Activated CD4-positive, alpha-beta T cell treated with anti-CD3 and anti-CD28 coated beads, Interleukin-2, amount 10 ng/mL, durations not matched to agents 7 days and 5 days (primary cell): ENCODE results near the gene SNX27. TPM values are rescaled to one million over a fixed set of nuclear protein-coding genes. Genes with fewer than 3 reads are reported as not detected.
"Not testable (repeated sequence)": the region's sequence is repeated elsewhere in the genome, so short reads cannot be mapped to it uniquely, and the experiment has no call there.

Source experiments
- CTCF ChIA-PET: fragments of 350-600 bp; sonication (Branson Sonifier 250); formaldehyde crosslinking; loops from one replicate; lab custom pipeline; 2021; ENCODE audit warnings: antibody characterized with exemption; lab: Charles Lee
- POLR2A ChIA-PET: fragments of 350-600 bp; sonication (Branson Sonifier 250); formaldehyde crosslinking; loops from one replicate; lab custom pipeline; 2021; ENCODE audit warnings: antibody characterized with exemption; lab: Charles Lee
- DNase-seq: peaks from one replicate; pipeline ENCODE4 v3.0.0-alpha.2; 2020
- H3K27ac Mint-ChIP-seq: one replicate; pipeline ENCODE4 v1.8.0; 2021; ENCODE audit warnings: mild to moderate bottlenecking, moderate library complexity, mixed read lengths
- H3K27me3 Mint-ChIP-seq: one replicate; pipeline ENCODE4 v1.8.0; 2021; ENCODE audit warnings: mixed read lengths
- H3K36me3 Mint-ChIP-seq: one replicate; pipeline ENCODE4 v1.8.0; 2021; ENCODE audit warnings: low read depth, mixed read lengths
- H3K4me1 Mint-ChIP-seq: one replicate; pipeline ENCODE4 v1.8.0; 2021; ENCODE audit warnings: mixed read lengths
- H3K4me3 Mint-ChIP-seq: one replicate; pipeline ENCODE4 v1.8.0; 2021; ENCODE audit warnings: mild to moderate bottlenecking, moderate library complexity, mixed read lengths
- H3K9me3 Mint-ChIP-seq: one replicate; pipeline ENCODE4 v1.8.0; 2021; ENCODE audit warnings: mixed read lengths
- total RNA-seq, 2 experiments: library from RNA; stranded (reverse); gene quantifications; one replicate each; pipeline ENCODE4 v1.2.3, GENCODE V29; 2021

The SNX27 gene
- total RNA-seq, 2 experiments from 2014 or later = 24.5 to 25.1 TPM

DNA sequence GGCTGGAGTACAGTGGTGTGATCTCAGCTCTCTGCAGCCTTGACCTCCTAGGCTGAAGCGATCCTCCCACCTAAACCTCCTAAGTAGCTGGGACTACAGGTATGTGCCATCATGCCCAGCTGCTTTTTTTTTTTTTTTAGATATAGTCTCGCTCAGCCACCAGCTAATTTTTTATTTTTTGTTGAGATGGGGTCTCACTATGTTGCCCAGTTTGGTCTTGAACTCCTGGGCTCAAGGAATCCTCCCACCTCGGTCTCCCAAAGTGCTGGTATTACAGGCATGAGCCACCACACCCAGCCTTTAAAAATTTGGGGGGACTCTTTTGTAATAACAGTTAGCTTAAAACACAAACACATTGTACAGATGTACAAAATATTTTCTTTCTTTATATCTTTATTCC lies 1.7 kb upstream of the SNX27 start:
- peaks cover 10% of the 10 kb centered on the region for H3K27me3 Mint-ChIP-seq
- no peak overlapping the region for H3K4me3 Mint-ChIP-seq
- no peak overlapping the region for H3K27ac Mint-ChIP-seq
- no peak for DNase-seq
- ChIA-PET POLR2A (no interaction called here), CTCF (interaction anchor here (0.6 kb wide), 1 partner anchor 260 kb away, joined by 5 read pairs; no protein-coding TSS in a partner anchor)
- H3K36me3 Mint-ChIP-seq = peaks cover 2% of the 10 kb centered on the region
- no peaks in the 10 kb centered on the region for H3K9me3 Mint-ChIP-seq
- peaks cover 26% of the 10 kb centered on the region for H3K4me1 Mint-ChIP-seq

DNA sequence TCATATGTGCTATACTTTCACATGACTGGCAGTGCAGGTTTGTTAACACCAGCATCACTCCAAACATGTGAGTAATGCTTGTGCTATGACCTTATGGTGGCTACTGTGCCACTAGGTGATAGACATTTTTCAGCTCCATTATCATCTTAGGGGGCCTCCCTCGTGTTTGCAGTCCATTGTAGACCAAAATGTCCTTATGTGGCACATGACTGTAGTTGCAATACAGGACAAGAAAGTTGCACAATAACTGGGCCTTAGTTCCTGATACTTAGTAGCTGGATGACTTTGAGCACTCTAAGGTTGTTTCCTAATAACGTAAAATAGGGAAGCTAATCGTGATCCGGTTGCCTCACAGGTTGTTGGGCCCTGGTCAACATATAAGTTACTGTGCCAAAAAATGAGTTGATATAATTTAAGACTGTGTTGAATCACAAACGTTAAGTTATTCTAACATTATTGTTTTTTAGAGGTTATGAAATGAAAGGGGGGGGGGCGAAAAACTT lies 511 bp upstream of the SNX27 start:
- Mint-ChIP-seq H3K4me3 (peak overlapping the region; percentile 95), H3K27me3 (peaks cover 10% of the 10 kb centered on the region), H3K9me3 (no peaks in the 10 kb centered on the region), H3K27ac (peak overlapping the region; percentile 90), H3K4me1 (peaks cover 35% of the 10 kb centered on the region), H3K36me3 (peaks cover 2% of the 10 kb centered on the region)
- CTCF ChIA-PET = no interaction called here
- no peak for DNase-seq
- POLR2A ChIA-PET = no interaction called here

DNA sequence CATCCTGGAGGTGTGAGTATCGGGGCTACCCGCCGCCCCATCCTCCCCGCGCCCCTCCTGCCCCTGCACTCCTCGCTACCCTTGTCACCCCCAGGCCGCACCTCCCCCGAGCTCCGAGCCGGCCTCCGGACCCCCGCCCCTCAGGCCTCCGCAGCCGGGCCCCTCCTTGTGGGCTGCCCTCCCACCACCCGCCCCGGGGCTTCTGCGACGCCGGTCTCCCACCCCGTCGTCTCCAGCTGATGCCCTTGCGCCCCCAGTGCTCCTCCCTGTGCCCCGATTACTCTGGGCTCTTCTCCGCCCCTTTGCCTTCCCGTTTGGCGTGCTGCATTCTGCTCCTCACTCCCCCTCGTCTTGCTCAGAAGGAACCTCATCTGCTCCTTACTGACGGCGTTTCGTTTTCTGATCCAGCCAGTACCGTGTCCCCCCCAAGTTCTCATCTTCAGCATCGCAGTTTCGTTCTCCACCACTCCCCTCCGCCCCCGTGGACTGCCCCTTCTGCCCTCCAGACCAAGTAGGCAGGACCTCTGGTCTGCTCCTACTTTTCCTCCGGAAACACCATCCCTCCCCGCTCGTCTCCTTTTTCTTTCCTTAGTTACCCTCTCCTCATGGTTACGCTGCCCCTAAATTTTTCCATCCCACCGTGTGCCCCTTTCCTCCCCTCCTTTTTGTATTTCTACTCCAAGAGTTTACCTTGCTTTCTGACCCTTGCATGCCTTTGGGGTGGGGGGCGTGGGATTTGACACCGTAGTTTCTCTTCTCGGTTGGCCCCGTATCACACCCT lies 841 bp downstream of the SNX27 start:
- Mint-ChIP-seq H3K27me3 (peaks cover 4% of the 10 kb centered on the region), H3K4me3 (peak overlapping the region; percentile 95), H3K36me3 (peaks cover 2% of the 10 kb centered on the region), H3K4me1 (peaks cover 37% of the 10 kb centered on the region), H3K27ac (peak overlapping the region; percentile 91), H3K9me3 (no peaks in the 10 kb centered on the region)
- CTCF ChIA-PET = no interaction called here
- POLR2A ChIA-PET = no interaction called here
- DNase-seq = peak; percentile 26

DNA sequence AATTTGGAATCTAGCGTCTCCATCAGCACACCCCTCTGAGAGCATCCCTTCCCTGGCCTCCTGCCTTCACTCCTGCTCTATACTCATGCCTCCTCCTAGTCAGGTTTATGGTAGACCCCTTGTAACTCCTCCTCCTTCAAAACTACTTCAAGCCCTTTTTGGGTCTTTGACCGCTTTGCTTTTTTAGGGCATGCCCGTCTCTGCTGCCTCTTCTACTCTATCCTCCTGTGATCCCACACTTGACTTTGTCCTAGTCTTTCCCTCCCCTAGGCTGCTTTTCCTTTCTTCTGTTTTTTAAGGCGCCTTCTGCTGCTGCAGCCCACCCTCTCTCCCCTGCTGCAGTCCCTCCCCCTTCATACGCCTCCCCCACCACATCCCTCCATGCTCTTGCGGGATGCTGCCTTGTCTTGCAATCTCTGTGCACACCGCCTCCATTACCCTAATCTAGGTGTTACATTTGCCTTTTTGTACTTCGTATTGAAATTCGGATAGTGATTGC lies 1.5 kb downstream of the SNX27 start:
- peaks cover under 1% of the 10 kb centered on the region for H3K27me3 Mint-ChIP-seq
- peaks cover 42% of the 10 kb centered on the region for H3K4me1 Mint-ChIP-seq
- peaks cover 2% of the 10 kb centered on the region for H3K36me3 Mint-ChIP-seq
- POLR2A ChIA-PET = no interaction called here
- H3K27ac Mint-ChIP-seq = peak overlapping the region; percentile 91
- DNase-seq = no peak
- peak overlapping the region; percentile 95 for H3K4me3 Mint-ChIP-seq
- CTCF ChIA-PET = no interaction called here
- no peaks in the 10 kb centered on the region for H3K9me3 Mint-ChIP-seq

DNA sequence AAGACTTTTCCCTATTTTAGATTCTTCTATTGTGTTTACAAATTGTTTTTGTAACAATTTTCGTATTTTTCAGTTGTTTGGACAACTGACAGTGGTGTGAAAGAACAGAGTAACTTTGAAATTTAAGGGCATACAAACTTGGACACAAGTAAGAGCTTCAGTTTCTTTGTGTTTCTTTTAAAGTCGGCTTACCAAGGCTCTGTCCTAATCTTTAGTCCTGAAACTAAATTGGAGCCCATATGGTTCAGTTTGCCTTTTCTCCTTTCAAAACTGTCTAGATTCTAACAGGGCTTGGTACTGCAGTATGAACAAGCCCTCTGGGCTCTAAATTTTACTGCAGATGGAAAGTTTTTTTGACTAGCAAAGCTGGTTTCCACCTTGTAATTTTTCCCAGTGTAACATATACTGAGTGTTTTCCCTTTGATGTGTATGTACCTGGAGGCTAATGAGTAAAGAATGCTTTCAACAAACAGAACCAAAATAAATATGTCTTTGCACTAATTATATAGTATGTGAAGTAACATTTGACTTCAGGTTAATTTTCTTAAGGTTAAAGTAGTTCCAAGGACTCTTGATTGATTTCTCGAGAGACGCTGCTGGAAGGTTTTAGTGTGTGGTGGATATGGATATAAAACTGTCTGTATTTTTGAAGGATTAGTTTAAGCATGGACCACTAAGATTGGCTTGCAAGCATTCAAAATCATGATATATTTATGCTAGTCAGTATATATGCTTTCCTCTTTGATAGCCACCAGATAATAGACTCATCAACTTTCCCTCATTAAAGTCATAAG lies 4.1 kb downstream of the SNX27 start:
- Mint-ChIP-seq H3K27ac (no peak overlapping the region), H3K36me3 (peaks cover 2% of the 10 kb centered on the region), H3K4me3 (no peak overlapping the region), H3K27me3 (no peaks in the 10 kb centered on the region), H3K9me3 (no peaks in the 10 kb centered on the region), H3K4me1 (peaks cover 58% of the 10 kb centered on the region)
- ChIA-PET POLR2A (no interaction called here), CTCF (interaction anchor here (1.0 kb wide), 1 partner anchor 10 kb away, joined by 3 read pairs; no protein-coding TSS in a partner anchor)
- no peak for DNase-seq

DNA sequence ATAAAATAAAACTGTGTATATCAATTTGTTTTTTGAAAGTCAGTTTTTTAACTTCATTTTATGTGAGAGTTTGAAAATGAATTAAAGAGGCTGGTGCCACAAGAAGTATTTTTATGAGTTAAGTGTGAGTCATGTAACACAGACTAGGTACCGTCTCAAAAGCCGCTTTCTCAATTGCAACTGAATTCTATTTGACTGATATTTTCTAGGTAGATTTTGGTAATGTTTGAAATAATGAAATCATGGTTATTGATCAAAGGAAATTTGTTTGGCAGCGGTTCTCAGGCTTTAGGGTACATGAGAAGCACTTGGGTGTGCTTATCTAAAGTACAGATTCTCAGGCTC lies 4.6 kb downstream of the SNX27 start:
- DNase-seq = no peak
- Mint-ChIP-seq H3K36me3 (peaks cover 2% of the 10 kb centered on the region), H3K4me1 (peaks cover 58% of the 10 kb centered on the region), H3K4me3 (no peak overlapping the region), H3K27me3 (no peaks in the 10 kb centered on the region), H3K9me3 (no peaks in the 10 kb centered on the region), H3K27ac (no peak overlapping the region)
- ChIA-PET POLR2A (no interaction called here), CTCF (no interaction called here)

DNA sequence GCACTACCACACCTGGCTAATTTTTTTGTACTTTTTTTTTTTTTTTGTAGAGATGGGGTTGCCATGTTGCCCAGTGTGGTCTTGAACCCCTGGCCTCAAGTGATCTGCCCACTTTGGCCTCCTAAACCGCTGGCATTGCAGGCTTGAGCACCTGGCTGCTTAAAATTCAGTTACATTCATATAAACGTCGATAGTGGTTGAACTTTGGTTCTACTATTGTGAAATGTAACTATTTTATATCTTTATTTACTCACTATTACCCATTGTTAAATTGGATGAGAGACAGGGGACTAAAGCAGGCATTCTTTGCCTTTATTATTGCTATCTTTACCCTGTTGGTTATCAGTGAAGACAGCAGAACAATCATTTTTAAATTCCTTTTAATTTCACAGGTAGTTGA lies 6.2 kb downstream of the SNX27 start:
- ChIA-PET POLR2A (no interaction called here), CTCF (no interaction called here)
- peaks cover 53% of the 10 kb centered on the region for H3K4me1 Mint-ChIP-seq

DNA sequence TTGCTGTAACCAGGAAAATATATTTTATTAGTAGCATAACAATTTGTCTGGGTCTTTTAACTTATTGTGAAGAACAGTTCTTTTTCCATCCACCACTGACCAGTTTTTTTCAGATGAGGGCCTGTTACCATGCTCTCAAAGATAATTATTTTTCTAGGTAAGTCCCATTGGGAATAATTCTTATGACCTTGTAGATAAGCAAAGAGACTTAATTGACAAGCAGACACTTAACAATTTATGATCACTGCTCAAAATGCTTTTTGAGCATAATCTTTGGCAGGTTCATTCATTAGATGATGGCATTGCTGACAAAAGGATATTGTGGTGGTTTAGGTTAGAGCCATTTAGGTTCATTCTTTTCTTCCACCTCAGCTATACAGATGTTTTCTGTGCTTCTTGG lies 6.6 kb downstream of the SNX27 start:
- CTCF ChIA-PET = interaction anchor here (0.7 kb wide), 1 partner anchor 98 kb away, joined by 3 read pairs; no protein-coding TSS in a partner anchor
- peaks cover 49% of the 10 kb centered on the region for H3K4me1 Mint-ChIP-seq

More for the DNA sequence above, 6.2 kb downstream of the SNX27 start:
- H3K27me3 Mint-ChIP-seq = no peaks in the 10 kb centered on the region
- no peak for DNase-seq
- H3K36me3 Mint-ChIP-seq = no peaks in the 10 kb centered on the region
- no peaks in the 10 kb centered on the region for H3K9me3 Mint-ChIP-seq
- no peak overlapping the region for H3K4me3 Mint-ChIP-seq
- no peak overlapping the region for H3K27ac Mint-ChIP-seq

DNA sequence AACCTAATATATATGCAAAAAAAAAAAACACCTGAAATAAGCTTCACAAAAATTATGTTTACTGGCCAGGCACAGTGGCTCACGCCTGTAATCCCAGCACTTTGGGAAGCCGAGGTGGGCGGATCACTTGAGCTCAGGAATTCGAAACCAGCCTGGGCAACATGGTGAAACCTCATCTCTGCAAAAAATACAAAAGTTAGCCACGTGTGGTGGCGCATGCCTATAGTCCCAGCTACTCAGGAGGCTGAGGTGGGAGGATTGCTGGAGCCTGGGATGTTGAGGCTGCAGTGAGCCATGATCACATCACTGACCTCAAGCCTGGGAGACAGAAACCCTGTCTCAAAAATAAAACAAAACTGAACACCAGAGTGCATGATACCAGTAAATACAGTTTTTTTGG lies 7.1 kb downstream of the SNX27 start:
- H3K27me3 Mint-ChIP-seq, POLR2A ChIA-PET, H3K9me3 Mint-ChIP-seq, H3K4me3 Mint-ChIP-seq, H3K36me3 Mint-ChIP-seq, H3K27ac Mint-ChIP-seq, DNase-seq: not testable (repeated sequence)
- peaks cover 45% of the 10 kb centered on the region for H3K4me1 Mint-ChIP-seq
- CTCF ChIA-PET = interaction anchor here (0.7 kb wide), 1 partner anchor 99 kb away, joined by 3 read pairs; no protein-coding TSS in a partner anchor

More for the DNA sequence above, 6.6 kb downstream of the SNX27 start:
- POLR2A ChIA-PET = no interaction called here
- DNase-seq = no peak
- Mint-ChIP-seq H3K36me3 (no peaks in the 10 kb centered on the region), H3K27me3 (no peaks in the 10 kb centered on the region), H3K27ac (no peak overlapping the region), H3K4me3 (no peak overlapping the region), H3K9me3 (no peaks in the 10 kb centered on the region)

DNA sequence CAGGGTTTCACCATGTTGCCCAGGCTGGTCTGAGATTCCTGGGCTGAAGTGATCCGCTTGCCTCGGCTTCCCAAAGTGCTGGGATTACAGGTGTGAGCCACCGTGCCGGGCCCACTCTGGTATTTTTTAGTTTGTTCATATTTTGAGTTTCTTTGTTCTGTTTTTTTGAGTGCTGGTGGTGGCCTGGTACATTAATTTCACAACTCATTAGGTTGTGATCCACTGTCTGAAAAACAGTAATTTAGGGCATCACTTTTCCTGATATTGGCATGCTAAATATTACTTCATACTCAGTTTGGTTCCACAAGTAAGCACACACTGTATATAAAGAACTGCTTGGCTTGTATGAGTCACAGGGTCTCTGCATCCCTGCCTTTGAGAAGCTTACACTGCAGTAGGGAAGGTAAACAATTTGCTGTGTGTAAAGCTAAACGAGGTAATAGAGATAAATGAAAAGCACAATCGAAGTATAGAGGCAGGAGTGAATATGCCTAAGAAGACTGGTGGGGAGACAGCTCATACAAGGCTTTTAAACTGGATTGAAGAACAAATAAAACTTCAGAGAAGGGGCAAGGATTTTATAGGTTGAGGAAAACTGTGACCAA lies 7.7 kb downstream of the SNX27 start:
- no peaks in the 10 kb centered on the region for H3K36me3 Mint-ChIP-seq
- no peak overlapping the region for H3K4me3 Mint-ChIP-seq
- no peak for DNase-seq
- peaks cover 40% of the 10 kb centered on the region for H3K4me1 Mint-ChIP-seq
- H3K27me3 Mint-ChIP-seq = no peaks in the 10 kb centered on the region
- CTCF ChIA-PET = interaction anchor here (1.3 kb wide), 1 partner anchor 19 kb away, joined by 5 read pairs; no protein-coding TSS in a partner anchor
- no peak overlapping the region for H3K27ac Mint-ChIP-seq
- POLR2A ChIA-PET = no interaction called here
- no peaks in the 10 kb centered on the region for H3K9me3 Mint-ChIP-seq

DNA sequence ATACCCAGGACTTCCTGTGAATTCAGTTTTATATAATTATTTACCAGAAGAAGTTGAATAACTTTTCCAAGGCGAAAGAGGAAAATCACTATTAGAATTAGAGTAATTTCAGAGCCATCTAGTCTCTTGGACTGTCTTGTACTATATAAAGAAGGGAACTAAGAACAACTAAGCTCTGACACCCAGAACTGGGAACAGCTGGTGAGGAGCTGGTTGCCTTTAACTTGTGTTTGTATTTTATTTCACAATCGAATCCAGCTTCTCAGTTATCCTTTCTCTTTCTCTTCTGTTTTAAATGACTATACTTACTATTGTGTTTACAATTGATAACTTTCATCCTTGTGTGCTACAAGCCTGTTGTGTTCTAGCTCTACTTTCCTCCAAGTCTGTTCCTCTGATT lies 8.4 kb downstream of the SNX27 start:
- H3K36me3 Mint-ChIP-seq = peaks cover 3% of the 10 kb centered on the region
- POLR2A ChIA-PET = no interaction called here
- no peak overlapping the region for H3K4me3 Mint-ChIP-seq
- H3K27me3 Mint-ChIP-seq = no peaks in the 10 kb centered on the region
- H3K27ac Mint-ChIP-seq = peak overlapping the region; percentile 50
- H3K9me3 Mint-ChIP-seq = no peaks in the 10 kb centered on the region
- CTCF ChIA-PET = interaction anchor here (1.3 to 1.4 kb wide), 2 partner anchors 15 to 18 kb away, joined by 3 to 5 read pairs; no protein-coding TSS in a partner anchor
- no peak for DNase-seq
- peaks cover 37% of the 10 kb centered on the region for H3K4me1 Mint-ChIP-seq

DNA sequence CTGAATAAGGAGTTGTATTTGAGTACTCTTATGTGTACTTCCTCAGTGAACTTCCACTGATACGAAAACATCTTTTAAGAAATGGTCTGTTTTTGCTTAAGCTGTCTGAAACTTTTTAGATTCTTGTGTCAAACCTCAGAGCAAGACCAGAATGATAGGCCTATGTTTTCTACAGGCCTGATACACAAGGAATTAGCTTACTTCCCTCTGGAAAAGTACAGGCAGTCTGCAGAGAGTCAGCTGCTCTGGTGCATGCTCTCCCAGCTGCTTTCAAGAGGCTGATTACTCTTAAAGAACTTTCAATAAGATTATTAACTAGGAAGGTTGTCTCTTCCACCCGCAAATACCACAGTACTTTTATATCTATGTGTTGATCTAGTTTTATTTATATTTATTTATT lies 9.5 kb downstream of the SNX27 start:
- ChIA-PET POLR2A (no interaction called here), CTCF (interaction anchor here (0.8 to 1.4 kb wide), 2 partner anchors 16 to 87 kb away, joined by 3 read pairs; no protein-coding TSS in a partner anchor)
- Mint-ChIP-seq H3K9me3 (no peaks in the 10 kb centered on the region), H3K4me3 (no peak overlapping the region), H3K4me1 (peaks cover 30% of the 10 kb centered on the region), H3K36me3 (peaks cover 3% of the 10 kb centered on the region), H3K27me3 (no peaks in the 10 kb centered on the region), H3K27ac (no peak overlapping the region)
- no peak for DNase-seq
